NCI-H2107 treated with DMSO at 0.1 percent for 48 hours (cell line): ENCODE measurements around the gene CBX4.

Experiments
- DNase-seq: peaks from one replicate; lab custom pipeline; 2025; ENCODE audit not compliant: unreplicated experiment; lab: John Stamatoyannopoulos, UW

CBX4 gene

DNA sequence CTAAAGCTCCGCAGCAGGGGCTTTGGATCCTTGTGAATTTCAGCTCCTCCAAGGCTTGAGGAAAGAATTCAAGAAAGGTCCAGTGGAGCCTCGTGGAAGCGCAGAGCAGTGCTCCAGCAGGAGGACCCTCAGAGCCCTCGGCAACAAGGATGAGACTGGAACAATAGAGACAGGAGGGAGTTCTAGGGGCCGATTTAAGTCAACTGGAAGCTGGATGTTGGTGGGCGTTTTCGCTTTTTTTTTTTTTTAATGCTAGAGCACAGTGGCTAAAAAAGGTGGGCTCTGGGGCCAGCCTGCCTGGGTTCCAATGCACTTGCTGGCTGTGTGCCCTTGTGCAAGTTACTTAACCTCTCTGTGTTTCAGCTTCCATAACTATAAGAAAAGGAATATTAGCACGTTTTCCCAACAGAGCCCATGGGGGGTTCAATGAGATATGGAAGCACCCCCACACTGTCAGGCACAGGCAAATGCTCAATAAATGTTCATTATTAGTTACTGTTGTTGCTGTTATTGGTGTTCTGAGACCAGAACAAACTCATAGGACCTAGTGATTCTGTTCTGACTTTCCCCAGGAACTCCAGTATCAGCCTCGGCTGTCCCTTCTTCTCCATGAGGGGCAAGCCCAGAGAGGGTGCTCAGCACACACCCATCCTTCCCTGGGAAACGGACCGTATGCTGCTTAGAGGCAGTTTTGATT is 37.1 kb downstream of the CBX4 start:
- no peak for DNase-seq

DNA sequence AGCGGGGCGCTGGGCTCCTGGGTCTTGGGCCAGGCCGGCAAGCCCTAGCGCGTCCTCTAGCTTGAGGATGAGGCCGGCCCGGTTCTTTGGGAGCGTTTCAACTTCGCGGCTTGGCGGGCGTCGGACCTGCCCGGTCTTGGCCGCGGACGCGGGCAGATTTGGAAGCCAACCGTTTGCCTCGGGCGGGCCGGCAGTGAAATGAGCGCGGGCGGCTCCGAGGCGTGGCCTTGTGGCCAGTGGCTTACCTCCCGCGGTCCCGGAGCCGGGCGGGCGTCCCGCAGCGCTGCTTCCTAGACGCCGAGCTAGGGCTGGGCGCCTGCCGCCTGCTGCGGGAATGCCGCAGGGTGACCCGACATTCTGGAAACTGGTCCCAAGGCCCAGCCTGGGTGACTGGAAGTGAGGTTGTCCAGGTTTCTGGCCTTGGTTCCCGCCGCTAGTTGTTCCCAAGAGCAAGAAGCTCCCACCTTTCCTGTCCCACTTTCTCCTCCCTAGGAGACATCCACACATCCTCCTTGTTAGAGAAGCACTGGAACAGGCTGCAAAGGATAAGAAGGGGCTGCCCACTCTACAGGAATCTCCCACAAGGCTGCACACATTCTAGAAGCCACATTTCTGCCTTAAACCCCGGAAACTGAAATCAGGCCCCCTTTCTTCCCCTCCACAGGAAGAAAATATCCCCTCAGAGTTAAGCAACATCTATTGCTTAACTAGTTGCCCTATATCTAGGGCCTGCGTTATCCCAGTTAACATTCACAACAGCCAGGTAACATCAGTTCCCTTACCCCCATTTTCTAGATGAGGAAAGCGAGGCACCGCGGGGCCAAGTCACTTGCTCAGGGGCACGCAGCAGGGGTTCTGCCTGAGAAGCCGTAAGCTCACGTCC is 37.8 kb downstream of the CBX4 start:
- no peak for DNase-seq

- peak; percentile 48 for DNase-seq
Observed at GRCh38 chr17:79800325-79801155, 38.7 kb downstream of the CBX4 start.

- DNase-seq, result no peak
Observed at GRCh38 chr17:79799538-79800324, 39.5 kb downstream of the CBX4 start.

- no peak for DNase-seq
Observed at GRCh38 chr17:79799174-79799537, 40.1 kb downstream of the CBX4 start.

DNA sequence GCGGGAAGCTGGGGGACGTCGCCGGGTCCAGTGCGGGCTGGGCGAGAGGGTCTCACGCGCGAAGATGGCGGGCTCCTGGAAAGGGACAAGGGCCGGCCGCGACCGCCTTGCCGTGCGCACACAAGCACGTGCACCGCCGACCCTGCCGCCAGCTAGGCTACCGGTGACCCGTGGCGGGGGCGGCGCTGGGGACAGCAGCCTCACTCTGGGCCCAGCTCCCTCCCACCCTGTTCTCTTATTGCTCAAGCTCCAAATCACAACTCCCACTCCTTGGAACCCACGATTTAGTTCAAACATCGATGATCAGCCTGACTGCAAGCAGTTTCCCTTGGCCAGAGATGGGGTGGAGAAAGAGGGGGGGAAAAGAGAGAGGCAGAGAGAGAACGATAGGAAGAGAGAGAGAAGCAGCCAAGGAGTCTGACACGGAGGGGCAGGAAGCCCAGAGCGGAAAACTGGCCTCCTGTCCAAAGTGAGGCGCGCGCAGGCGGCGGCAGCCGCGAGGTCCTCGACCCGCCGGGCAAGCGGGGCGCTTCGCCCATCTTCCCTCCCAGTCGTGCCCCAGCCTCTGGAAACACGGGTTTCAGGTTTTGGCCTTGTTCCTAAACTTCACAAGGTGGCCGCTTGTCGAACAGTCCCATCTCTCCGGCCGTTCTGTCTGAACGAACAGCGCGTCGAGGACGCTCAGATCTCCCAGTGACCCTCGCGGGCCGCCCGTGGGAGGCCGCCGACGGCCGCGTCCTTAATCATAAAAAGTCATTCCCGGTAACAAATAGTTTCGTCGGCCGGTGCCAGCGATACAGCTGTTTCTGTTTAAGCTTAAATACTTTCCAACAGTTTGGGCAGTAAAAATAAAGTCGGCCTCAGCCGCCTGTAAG is 40.7 kb downstream of the CBX4 start:
- DNase-seq, result no peak

- no peak for DNase-seq
Observed at GRCh38 chr17:79797492-79798298, 41.5 kb downstream of the CBX4 start.

DNA sequence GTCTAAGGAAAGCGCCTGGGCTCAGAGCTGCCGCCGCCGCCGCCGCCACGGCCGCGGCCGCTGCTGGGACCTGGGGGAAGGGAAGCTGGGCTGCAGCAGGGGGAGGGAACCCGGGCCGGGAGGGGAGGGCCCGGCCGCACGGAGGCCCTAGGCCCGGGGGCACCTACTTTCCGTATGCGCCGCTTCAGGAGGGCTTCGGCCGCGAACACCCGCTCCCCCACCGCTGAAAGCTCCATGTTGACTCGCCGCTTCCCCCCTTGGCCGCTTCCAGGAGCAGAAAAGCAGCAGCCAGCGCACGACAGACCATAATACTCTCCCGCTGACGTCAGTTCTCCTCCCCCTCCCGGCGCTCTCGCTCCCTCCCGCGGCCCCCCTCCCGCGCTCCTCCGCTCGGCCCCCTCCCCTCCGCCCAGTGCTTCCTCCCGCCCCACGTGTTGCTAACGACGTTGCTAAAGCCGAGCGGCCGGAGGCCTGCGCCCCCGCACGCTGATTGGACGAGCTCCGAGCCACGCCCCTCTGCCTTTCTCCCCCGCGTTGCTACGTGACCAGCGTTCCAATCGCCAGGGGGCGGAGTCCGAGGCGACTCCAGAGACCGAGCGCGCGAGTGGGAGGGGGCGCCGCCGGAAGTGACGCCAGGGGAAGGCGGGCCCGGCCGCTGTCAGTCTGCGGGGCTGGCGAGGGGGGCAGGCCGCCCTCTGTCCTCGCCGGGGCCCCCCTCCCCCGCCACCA is 42.3 kb downstream of the CBX4 start, which contains the start of gene CBX8:
CBX8 (minus strand) TSS at position 315 of the 729 bp plus-strand sequence; CDS start at position 236, 79 bp downstream.
- peak; percentile 95 for DNase-seq

DNA sequence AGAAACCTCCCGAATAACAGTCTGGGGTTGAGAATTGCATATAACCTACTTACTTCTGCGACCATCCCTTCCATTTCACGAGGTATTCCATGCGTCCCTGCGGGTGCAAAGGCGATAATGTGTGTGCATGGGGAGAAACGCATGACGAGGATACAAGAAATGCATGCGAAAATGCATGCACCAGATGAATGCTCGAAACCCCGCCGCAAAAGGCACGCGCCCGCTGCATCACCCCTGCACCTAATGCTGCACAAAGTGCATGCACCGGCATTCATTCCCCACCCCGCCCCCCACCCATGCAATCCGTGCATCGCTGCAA is 42.8 kb downstream of the CBX4 start:
- DNase-seq, result no peak

- DNase-seq, result no peak
Observed at GRCh38 chr17:79795795-79796443, 43.3 kb downstream of the CBX4 start.

DNA sequence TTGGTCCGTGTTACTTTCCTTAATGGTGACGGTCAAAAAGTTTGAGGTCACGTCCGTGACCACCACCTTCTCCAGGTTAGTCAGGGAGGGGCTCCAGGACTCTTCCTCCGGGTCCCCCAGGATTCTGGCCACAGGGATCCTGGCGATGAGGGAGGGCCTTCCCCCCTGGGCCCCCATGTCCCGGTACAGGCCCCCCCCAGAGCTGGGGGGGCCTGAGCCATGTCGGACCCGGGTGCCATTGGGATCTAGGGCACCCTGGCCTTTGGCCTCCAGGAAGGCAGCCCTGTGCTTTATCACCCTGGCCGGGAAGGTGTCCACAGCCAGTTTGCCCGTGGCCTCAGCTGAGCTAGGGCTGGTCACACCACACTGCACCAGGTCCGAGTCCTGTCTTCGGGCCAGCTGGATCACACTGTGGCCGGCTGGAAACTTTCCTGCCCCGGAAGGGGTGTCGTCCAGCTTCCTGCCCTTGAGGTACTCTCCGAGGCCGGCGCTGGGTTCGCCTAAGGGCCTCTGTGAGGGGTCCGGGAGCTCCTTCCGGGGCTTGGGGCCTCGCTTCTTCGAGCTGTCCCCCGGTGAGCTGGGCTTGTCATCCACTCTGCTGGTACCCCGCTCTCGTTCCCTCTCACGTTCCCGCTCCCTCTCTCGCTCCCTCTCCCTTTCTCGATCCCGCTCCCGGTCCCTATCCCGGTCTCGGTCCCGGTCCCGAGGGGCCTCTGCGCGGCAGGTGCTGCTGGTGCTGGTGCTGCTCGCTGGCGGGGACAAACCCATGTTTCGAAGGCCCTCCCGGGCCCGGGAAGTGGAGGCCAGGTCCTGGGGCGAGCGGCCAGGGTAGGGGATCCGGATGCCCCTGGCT is 44.4 kb downstream of the CBX4 start:
- DNase-seq, result no peak

DNA sequence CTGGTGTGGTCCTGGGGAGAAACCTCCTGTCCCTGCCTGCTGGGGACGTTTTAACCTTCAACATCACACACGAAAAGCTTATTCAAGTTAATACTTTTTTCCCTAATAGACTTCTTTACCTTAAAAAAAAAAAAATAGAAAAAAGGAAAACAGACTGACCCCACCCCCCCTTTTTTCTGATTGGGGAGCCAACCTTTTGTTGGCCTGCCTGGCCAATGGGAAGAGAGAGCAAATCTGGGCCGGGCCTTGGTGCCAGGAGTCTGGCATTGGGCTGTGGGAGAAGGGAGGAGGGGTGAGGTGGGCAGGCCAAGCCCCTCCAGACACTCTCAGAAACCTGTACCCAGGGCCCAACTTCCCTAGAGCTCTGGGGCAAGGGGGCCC is 45.3 kb downstream of the CBX4 start:
- no peak for DNase-seq

DNA sequence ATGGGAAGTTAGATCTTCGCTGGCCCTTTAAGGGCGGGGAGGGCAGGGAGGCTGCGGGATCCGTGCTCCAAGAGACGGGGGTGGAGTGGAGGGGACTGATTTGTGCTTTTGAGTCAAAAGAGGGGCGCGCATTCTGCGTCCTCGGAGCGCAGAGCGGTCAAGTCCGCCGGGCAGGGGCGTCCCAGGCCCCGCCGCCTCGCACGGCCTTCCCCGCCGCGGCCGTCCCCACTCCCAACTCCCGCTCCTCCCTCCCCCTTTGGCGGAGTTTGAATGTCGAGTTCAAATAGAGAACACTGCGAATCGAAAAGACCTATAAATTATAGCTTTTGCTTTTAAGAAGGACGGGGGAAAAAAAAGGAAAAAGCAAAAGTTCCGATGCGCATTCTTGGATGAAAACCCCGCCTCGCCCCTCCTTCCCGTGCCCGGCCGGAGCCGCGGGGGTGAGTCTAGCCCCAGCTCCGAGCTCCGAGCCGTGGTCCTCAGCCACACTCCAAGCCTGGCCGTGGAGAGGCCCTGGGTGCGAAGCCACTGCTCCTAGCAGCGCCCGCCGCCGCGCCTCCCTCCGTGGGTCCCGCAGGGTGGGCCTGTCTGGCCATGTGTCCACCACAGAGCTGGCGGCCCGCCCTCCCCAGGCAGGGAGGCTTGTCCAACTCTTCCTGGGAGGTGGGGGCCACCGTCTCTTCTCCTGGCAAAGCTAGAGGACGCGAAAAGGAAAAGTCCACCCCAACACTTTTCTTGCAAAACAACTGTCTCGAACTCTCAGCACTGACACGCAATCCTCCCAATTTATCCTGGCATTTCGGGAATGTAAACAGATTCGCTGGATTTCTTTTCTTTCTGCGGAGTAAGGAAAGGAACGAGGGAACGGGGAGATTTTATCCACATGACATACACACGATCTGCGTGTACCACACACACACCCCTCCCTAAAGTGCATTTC is 46.0 kb downstream of the CBX4 start:
- DNase-seq, result no peak

DNA sequence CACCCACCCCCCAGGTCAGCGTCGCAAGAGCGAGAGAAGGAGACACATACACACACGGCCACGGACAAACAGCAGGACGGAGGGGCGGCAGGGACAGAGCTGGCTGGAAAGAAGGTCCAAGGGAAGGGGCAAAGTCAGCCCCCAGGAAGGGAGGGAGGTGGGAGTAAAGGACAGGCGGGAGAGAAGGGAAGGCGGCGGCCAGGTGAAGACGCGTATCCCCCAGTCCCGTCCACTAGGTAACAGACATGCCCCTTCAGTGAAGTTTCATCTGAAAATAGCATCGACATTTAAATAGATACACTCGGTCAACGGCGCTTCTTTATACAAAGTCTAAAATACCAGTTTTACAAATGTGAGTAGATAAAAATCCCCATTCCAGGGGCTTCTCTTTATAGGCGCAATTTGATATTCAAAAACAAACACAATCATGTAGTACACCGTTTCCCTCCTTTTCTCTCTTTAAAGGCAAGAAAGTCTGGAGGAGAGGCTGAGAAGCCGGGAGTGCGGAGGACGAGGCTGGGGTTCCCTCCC is 46.8 kb downstream of the CBX4 start:
- no peak for DNase-seq

- no peak for DNase-seq
Observed at GRCh38 chr17:79791735-79792161, 47.5 kb downstream of the CBX4 start.
